Neutrophil (primary cell): ENCODE data around the gene MAPK9.

ENCODE experiments used
- H3K27ac ChIP-seq: fragments of 200-600 bp; sonication (generic); 2 replicates; pipeline ENCODE4 v1.5.1; 2016; ENCODE audit warnings: mild to moderate bottlenecking, moderate library complexity
- H3K27me3 ChIP-seq: fragments of 200-600 bp; sonication (generic); 2 replicates; pipeline ENCODE4 v1.6.0; 2016; ENCODE audit warnings: mild to moderate bottlenecking
- H3K36me3 ChIP-seq: fragments of 200-600 bp; sonication (generic); 2 replicates; pipeline ENCODE4 v1.5.1; 2017
- H3K4me1 ChIP-seq, 2 experiments: fragments of 200-600 bp in 1 of 2; sonication (generic) in 1 of 2; 1 replicate in 1 of 2; 2 replicates in 1 of 2; pipeline versions ENCODE4 v1.5.1 to v1.6.1; 2013 to 2016; ENCODE audit warnings: low read depth in 1 of 2, low read length in 1 of 2, mild to moderate bottlenecking in 1 of 2, moderate library complexity in 1 of 2; ENCODE audit not compliant: control insufficient read depth in 1 of 2, insufficient read depth in 1 of 2
- H3K4me3 ChIP-seq, 2 experiments: fragments of 200-600 bp in 1 of 2; sonication (generic) in 1 of 2; 1 replicate in 1 of 2; 2 replicates in 1 of 2; pipeline ENCODE4 v1.5.1; 2013 to 2016; ENCODE audit warnings: low read depth in 1 of 2, low read length in 1 of 2, mild to moderate bottlenecking in 1 of 2, moderate library complexity in 1 of 2
- H3K9me3 ChIP-seq: fragments of 200-600 bp; sonication (generic); 2 replicates; pipeline ENCODE4 v1.5.1; 2016
- TF ChIP-seq, protein P1 (sequence below): fragments of 200-600 bp; sonication (generic); IDR thresholded peaks from 2 replicates; pipeline ENCODE4 v1.5.1; 2016; ENCODE audit warnings: antibody characterized with exemption

MAPK9 gene

GRCh38 chr5:180336234-180337020 is 44.5 kb upstream of the MAPK9 start:
- no peak overlapping the region for H3K4me3 ChIP-seq
- H3K9me3 ChIP-seq = no peaks in the 10 kb centered on the region
- peaks cover 33% of the 10 kb centered on the region for H3K27me3 ChIP-seq
- H3K27ac ChIP-seq = no peak overlapping the region
- H3K4me1 ChIP-seq = no peaks in the 10 kb centered on the region
- no peaks in the 10 kb centered on the region for H3K36me3 ChIP-seq
- TF ChIP-seq, protein P1, sequence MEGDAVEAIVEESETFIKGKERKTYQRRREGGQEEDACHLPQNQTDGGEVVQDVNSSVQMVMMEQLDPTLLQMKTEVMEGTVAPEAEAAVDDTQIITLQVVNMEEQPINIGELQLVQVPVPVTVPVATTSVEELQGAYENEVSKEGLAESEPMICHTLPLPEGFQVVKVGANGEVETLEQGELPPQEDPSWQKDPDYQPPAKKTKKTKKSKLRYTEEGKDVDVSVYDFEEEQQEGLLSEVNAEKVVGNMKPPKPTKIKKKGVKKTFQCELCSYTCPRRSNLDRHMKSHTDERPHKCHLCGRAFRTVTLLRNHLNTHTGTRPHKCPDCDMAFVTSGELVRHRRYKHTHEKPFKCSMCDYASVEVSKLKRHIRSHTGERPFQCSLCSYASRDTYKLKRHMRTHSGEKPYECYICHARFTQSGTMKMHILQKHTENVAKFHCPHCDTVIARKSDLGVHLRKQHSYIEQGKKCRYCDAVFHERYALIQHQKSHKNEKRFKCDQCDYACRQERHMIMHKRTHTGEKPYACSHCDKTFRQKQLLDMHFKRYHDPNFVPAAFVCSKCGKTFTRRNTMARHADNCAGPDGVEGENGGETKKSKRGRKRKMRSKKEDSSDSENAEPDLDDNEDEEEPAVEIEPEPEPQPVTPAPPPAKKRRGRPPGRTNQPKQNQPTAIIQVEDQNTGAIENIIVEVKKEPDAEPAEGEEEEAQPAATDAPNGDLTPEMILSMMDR = no peak

DNA sequence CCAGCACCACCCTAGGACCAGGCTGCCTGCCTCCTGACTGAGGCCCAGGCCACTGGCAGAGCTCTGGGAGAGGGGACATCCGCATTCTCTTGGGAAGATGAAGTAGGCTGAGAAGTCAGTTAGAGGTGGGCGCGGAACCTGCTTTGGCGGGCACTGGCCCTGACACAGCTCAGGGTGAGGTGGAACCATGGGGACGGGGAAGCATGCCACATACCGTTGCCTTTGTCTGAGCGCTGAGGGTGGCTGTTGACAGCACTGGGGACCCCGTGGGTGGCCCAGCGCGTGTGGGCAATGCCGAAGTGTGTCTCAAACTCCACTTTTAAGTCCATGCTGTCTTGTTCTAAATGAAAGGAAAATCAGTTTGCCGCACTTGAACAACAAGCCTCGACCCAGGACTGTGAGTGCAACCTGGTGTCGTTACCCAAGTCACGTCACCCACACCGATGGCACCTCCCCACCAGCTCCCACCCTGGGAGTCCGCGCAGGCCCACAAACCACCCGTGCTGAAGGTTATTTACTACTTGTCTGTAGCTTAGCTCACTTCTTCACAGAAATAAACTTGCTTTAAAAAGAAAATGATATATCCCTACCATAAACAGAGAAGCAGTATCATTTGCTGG is 43.8 kb upstream of the MAPK9 start:
- no peaks in the 10 kb centered on the region for H3K4me1 ChIP-seq
- H3K27me3 ChIP-seq = peaks cover 38% of the 10 kb centered on the region
- H3K27ac ChIP-seq = no peak overlapping the region
- no peak overlapping the region for H3K4me3 ChIP-seq
- H3K36me3 ChIP-seq = no peaks in the 10 kb centered on the region
- TF ChIP-seq, protein P1 = no peak
- no peaks in the 10 kb centered on the region for H3K9me3 ChIP-seq

DNA sequence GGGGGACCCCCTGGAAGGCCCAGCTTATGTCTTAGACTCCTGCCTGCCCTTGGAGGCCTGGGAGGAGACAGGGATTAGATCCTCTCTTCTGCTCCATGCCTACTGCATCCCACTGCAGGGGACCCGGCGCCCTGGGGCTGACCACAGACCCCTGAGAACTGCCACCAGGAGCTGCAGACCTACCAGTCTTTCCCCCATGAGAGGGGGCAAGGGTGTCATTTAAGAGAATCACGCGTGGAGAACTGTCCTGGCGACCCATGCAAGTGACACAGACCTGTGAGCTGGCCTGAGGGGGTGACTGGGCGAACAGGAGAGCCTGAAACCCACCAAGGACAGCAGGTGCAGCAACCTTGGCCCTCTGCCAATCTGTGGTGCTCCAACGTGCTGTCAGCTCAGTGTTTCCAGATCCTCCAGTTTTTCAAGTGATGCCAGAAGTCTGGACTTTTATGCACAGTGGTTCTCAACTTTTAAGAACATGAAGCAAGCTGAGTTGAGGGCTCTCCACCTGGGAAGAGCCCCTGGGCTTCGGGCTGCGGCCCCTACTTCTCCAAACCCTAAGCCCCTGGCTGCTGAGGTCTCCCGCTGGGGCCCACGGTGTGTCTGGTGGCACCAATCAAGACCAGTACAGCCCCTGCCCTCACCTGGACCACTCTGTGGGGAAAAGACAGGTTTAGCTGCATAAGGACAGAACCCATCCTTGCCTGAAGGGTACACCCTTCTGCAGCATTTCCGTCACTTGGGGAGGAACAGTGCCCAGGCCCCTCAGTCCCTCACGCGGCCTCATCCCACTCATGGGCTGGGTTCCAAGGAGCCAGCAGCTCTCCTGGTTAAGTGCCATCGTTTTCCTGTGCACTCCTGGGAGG is 43.1 kb upstream of the MAPK9 start:
- TF ChIP-seq, protein P1 = no peak
- Histone ChIP-seq H3K27me3 (peaks cover 44% of the 10 kb centered on the region), H3K9me3 (no peaks in the 10 kb centered on the region), H3K4me1 (no peaks in the 10 kb centered on the region), H3K27ac (no peak overlapping the region), H3K36me3 (no peaks in the 10 kb centered on the region), H3K4me3 (no peak overlapping the region)

DNA sequence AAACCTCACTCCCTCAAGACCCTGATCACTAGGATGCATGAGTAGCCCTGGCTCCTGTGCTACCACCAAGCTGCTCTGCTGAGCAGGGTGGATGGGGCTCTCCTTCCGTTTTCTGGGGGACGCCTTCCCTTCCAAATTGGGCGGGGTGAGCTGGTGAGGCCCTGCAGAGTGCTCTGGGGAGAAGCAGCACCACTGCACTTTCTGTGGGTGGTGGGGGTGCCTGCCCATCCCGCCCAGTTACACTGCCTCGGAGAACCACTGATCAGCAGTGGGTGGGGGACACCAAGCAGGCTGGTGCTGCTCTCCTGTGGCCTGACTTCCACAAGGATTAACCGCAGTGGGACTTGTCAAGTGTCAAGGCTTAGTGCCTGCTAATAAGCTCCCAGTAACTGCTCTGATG is 42.3 kb upstream of the MAPK9 start:
- Histone ChIP-seq H3K36me3 (no peaks in the 10 kb centered on the region), H3K4me1 (no peaks in the 10 kb centered on the region), H3K27ac (no peak overlapping the region), H3K4me3 (no peak overlapping the region), H3K27me3 (peaks cover 50% of the 10 kb centered on the region), H3K9me3 (no peaks in the 10 kb centered on the region)
- TF ChIP-seq, protein P1 = no peak

DNA sequence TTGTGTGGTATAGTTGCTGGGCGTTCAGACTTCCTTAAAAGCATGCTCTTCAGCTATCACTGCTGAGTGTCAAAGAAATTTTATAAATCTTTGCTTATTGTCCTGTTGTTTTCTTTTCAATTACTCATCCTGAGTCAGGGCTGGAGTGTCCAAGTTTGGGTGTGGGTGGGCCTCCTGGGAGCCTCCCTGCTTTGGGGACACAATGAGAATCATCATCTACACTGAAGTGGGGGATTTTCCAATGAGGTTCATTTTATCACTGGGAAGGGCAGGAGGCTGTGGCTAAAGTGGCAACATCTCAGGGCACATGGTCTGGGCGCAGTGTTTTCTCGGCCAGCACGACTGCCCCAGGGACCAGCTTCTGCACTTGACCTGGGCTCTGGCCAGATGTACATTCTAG is 41.8 kb upstream of the MAPK9 start:
- TF ChIP-seq, protein P1 = no peak
- H3K4me3 ChIP-seq = no peak overlapping the region
- peaks cover 50% of the 10 kb centered on the region for H3K27me3 ChIP-seq
- no peaks in the 10 kb centered on the region for H3K4me1 ChIP-seq
- no peak overlapping the region for H3K27ac ChIP-seq
- no peaks in the 10 kb centered on the region for H3K9me3 ChIP-seq
- H3K36me3 ChIP-seq = no peaks in the 10 kb centered on the region
